ENCODE measurements around the gene MPHOSPH9.

DNA sequence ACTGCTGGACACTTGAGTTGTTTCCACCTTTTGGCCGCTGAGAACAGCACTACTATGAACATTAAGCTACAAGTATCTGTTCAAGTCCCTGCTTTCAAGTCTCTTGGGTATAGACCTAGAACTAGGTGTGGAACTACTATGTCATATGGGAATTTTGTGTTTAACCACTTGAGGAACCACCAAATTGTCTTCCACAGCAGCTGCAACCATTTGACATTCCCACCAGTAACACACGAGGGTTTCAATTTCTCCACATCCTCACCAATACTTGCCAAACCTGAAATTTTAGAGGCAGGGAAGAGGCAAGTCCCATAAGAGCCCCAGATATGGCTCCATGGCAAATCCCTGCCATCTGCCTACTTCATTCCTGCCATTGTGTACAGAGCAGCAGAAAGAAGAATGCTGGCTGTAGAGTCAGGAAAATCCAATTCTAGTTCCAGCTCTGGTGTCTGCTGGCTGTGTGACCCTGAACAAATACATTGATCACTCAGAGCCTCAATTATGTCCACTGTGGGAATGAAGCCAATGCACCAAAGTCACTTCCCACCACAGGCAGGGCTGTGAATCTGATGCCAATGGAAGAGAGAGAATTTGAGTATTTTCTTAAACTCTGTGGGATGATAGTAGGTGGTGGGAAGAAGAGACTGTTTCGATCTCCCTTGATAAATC lies 99.9 kb downstream of the MPHOSPH9 start:
- TF ChIP-seq, protein P1, sequence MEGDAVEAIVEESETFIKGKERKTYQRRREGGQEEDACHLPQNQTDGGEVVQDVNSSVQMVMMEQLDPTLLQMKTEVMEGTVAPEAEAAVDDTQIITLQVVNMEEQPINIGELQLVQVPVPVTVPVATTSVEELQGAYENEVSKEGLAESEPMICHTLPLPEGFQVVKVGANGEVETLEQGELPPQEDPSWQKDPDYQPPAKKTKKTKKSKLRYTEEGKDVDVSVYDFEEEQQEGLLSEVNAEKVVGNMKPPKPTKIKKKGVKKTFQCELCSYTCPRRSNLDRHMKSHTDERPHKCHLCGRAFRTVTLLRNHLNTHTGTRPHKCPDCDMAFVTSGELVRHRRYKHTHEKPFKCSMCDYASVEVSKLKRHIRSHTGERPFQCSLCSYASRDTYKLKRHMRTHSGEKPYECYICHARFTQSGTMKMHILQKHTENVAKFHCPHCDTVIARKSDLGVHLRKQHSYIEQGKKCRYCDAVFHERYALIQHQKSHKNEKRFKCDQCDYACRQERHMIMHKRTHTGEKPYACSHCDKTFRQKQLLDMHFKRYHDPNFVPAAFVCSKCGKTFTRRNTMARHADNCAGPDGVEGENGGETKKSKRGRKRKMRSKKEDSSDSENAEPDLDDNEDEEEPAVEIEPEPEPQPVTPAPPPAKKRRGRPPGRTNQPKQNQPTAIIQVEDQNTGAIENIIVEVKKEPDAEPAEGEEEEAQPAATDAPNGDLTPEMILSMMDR (IDR thresholded peaks at IDR 0.05) = no peak
- TF ChIP-seq POLR2A (IDR thresholded peaks at IDR 0.05) = no peak

All from thyroid gland (tissue), 4 donors.